ENCODE data around the gene FLNB. TPM values are rescaled to one million over a fixed set of nuclear protein-coding genes. Genes with fewer than 3 reads are reported as not detected.

The FLNB gene
- total and polyA plus RNA-seq, 2 of the 4 experiments (the other 2 are of a cell fraction): 78.0 to 136 TPM

- TF ChIP-seq NFE2L2 (IDR thresholded peaks at IDR 0.05; ENCODE audit: low read depth, low read length): no peak
- no peak for TF ChIP-seq ELK1 (IDR thresholded peaks at IDR 0.05; ENCODE audit: borderline replicate concordance, low read depth, low read length)
Measured at GRCh38 chr3:58124387-58124786, 116.2 kb downstream of the FLNB start (continued).

GRCh38 chr3:58129041-58129770, 121.0 kb downstream of the FLNB start:
- CTCF ChIA-PET: no interaction called here

More at GRCh38 chr3:58129041-58129770, 121.0 kb downstream of the FLNB start:
- dilution Hi-C loops (cut with HindIII; ENCODE audit: low sequenced_read_pairs, unreplicated experiment) (no loop called here), intact Hi-C loops (cut with micrococcal nuclease) (no loop called here), in situ Hi-C loops (cut with MboI; ENCODE audit: low sequenced_read_pairs) (no loop called here)
- H3K27ac ChIP-seq (ENCODE audit: insufficient read depth, low read length): no peak overlapping the region
- H4K8ac ChIP-seq (ENCODE audit: low read depth in 2 of 2, low read length in 2 of 2): no peak overlapping the region
- no peak overlapping the region for H3K4me3 ChIP-seq (ENCODE audit: insufficient read depth, low read depth, low read length)
- H2AK9ac ChIP-seq (replicated peaks; ENCODE audit: low read depth, low read length, poor library complexity): no peak overlapping the region
- H3K4ac ChIP-seq (ENCODE audit: low read depth, low read length): no peak overlapping the region
- no peak overlapping the region for H3K23ac ChIP-seq (ENCODE audit: low read depth, low read length)
- H3K9me1 ChIP-seq (ENCODE audit: insufficient read depth, low read length): peaks cover 19% of the 10 kb centered on the region
- H3K56ac ChIP-seq (ENCODE audit: extremely low read depth, insufficient read depth, low read length): no peak overlapping the region
- H2BK120ac ChIP-seq (ENCODE audit: low read depth, low read length): no peak overlapping the region
- POLR2A ChIA-PET (ENCODE audit: unreplicated experiment): no interaction called here
- no TSS peak for BruUV-seq (replicated peaks)
- no peaks in the 10 kb centered on the region for H3K9me3 ChIP-seq (ENCODE audit: control insufficient read depth, insufficient read depth, low read length)
- H4K5ac ChIP-seq (ENCODE audit: low read depth, low read length): no peak overlapping the region
- H4K20me1 ChIP-seq (ENCODE audit: insufficient read depth, low read length): peaks cover 35% of the 10 kb centered on the region
- no peak overlapping the region for H2BK15ac ChIP-seq (ENCODE audit: low read depth, low read length)
- no peak overlapping the region for H2BK20ac ChIP-seq (ENCODE audit: low read depth, low read length)
- no peaks in the 10 kb centered on the region for H3K4me1 ChIP-seq (ENCODE audit: control insufficient read depth, insufficient read depth, low read length)
- H3K9ac ChIP-seq (ENCODE audit: low read depth, low read length): no peak overlapping the region
- H3K36me3 ChIP-seq (ENCODE audit: control insufficient read depth, insufficient read depth, low read length): peaks cover 76% of the 10 kb centered on the region
- 72% methylated on average over 4 of the region's 10 CpGs; no CpG with 5 or more reads in 1 of the 2 experiments for WGBS, 2 experiments (ENCODE audit: extremely low coverage in 2 of 2, insufficient read length in 1 of 2)
- H3K18ac ChIP-seq (ENCODE audit: low read depth, low read length): no peak overlapping the region
- no peak overlapping the region for H3K14ac ChIP-seq (replicated peaks; ENCODE audit: low read depth, low read length)
- no peak overlapping the region for H2AFZ ChIP-seq (replicated peaks; ENCODE audit: low read length, poor library complexity)
- TF ChIP-seq RFX5 (IDR thresholded peaks at IDR 0.05; ENCODE audit: low read depth, low read length): no peak
- TF ChIP-seq POLR2A (IDR thresholded peaks at IDR 0.05; ENCODE audit: low read depth, low read length): no peak
- TF ChIP-seq USF2 (IDR thresholded peaks at IDR 0.05; ENCODE audit: low read depth, low read length): no peak
- TF ChIP-seq, protein P1, sequence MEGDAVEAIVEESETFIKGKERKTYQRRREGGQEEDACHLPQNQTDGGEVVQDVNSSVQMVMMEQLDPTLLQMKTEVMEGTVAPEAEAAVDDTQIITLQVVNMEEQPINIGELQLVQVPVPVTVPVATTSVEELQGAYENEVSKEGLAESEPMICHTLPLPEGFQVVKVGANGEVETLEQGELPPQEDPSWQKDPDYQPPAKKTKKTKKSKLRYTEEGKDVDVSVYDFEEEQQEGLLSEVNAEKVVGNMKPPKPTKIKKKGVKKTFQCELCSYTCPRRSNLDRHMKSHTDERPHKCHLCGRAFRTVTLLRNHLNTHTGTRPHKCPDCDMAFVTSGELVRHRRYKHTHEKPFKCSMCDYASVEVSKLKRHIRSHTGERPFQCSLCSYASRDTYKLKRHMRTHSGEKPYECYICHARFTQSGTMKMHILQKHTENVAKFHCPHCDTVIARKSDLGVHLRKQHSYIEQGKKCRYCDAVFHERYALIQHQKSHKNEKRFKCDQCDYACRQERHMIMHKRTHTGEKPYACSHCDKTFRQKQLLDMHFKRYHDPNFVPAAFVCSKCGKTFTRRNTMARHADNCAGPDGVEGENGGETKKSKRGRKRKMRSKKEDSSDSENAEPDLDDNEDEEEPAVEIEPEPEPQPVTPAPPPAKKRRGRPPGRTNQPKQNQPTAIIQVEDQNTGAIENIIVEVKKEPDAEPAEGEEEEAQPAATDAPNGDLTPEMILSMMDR (conservative IDR thresholded peaks at IDR 0.05; ENCODE audit: low read depth, low read length): no peak
- TF ChIP-seq MAFK (IDR thresholded peaks at IDR 0.05; ENCODE audit: low read depth, low read length): no peak
- TF ChIP-seq BHLHE40 (IDR thresholded peaks at IDR 0.05; ENCODE audit: low read depth, low read length): no peak
- TF ChIP-seq FOS (IDR thresholded peaks at IDR 0.05; ENCODE audit: low read depth, low read length): no peak
- no peak for TF ChIP-seq CEBPB (IDR thresholded peaks at IDR 0.05; ENCODE audit: low read depth, low read length)
- TF ChIP-seq RCOR1 (IDR thresholded peaks at IDR 0.05; ENCODE audit: insufficient replicate concordance, low read length): no peak
- no peak for TF ChIP-seq MAZ (IDR thresholded peaks at IDR 0.05; ENCODE audit: borderline replicate concordance, low read depth, low read length)
- TF ChIP-seq MXI1 (IDR thresholded peaks at IDR 0.05; ENCODE audit: borderline replicate concordance, low read depth, low read length): no peak
- TF ChIP-seq RAD21 (IDR thresholded peaks at IDR 0.05; ENCODE audit: low read length): no peak
- no peak for DNase-seq
- no peak overlapping the region for H2AK5ac ChIP-seq (ENCODE audit: low read depth, low read length)
- ATAC-seq (ENCODE audit: low read depth): no peak
- H3K4me2 ChIP-seq (ENCODE audit: low read depth, low read length): no peak overlapping the region
- no peak overlapping the region for H2BK5ac ChIP-seq (ENCODE audit: low read depth, low read length, poor library complexity, severe bottlenecking)
- H4K91ac ChIP-seq (ENCODE audit: insufficient read depth, low read depth, low read length): no peak overlapping the region
- no peaks in the 10 kb centered on the region for H3K27me3 ChIP-seq (ENCODE audit: control insufficient read depth, insufficient read depth, low read length)
- peaks cover 47 to 74% of the 10 kb centered on the region in 2 experiments for H3K79me1 ChIP-seq (ENCODE audit: low read depth in 1 of 2, low read length in 2 of 2)
